Left ventricle myocardium inferior (tissue), 1 donor: ENCODE measurements around the gene GON4L. TPM values are rescaled to one million over a fixed set of nuclear protein-coding genes. Genes with fewer than 3 reads are reported as not detected.
"Not testable (repeated sequence)": the region's sequence is repeated elsewhere in the genome, so short reads cannot be mapped to it uniquely, and the experiment has no call there.

Experiments used
- DNase-seq: peaks from one replicate; pipeline ENCODE4 v3.0.0-alpha.2; 2020
- H3K27ac ChIP-seq: fragments of 200-600 bp; replicated peaks from 2 replicates; pipeline ENCODE4 v1.8.0; 2021
- H3K27me3 ChIP-seq: fragments of 200-600 bp; 2 replicates; pipeline ENCODE4 v1.8.0; 2021; ENCODE audit warnings: low read depth
- H3K36me3 ChIP-seq: fragments of 200-600 bp; 2 replicates; pipeline ENCODE4 v1.8.0; 2021
- H3K4me1 ChIP-seq: fragments of 200-600 bp; 2 replicates; pipeline ENCODE4 v1.8.0; 2021
- H3K4me3 ChIP-seq: fragments of 200-600 bp; 2 replicates; pipeline ENCODE4 v1.8.0; 2021; ENCODE audit warnings: mild to moderate bottlenecking, moderate library complexity
- H3K9me3 ChIP-seq: fragments of 200-600 bp; replicated peaks from 2 replicates; pipeline ENCODE4 v1.8.0; 2021
- CTCF ChIP-seq: fragments of 200-600 bp; IDR thresholded peaks from 2 replicates; pipeline ENCODE4 v1.8.0; 2021; ENCODE audit warnings: antibody characterized with exemption, mild to moderate bottlenecking, borderline replicate concordance
- intact Hi-C: fragments of 100-400 bp; cut with micrococcal nuclease; formaldehyde crosslinking; loops from one replicate; pipeline ENCODE4 v1.11.0; 2022
- total RNA-seq: library from RNA; stranded (reverse); fragmentation: NEBNext Ultra II Directional; extraction: Animal tissue kit (Norgen Biotek cat#: 25700); gene quantifications from one replicate; pipeline ENCODE4 v1.2.1, GENCODE V29; 2021
- donor health status: DM: no; HTN: yes; CAD: no; lungs with severe emphysema.

The GON4L gene
- total RNA-seq, 1 donor from 2014 or later: 24.1 TPM

- H3K27me3 ChIP-seq, H3K4me1 ChIP-seq, H3K9me3 ChIP-seq, intact Hi-C loops: not testable (repeated sequence)
- Histone ChIP-seq H3K27ac (peak overlapping the region; percentile 77), H3K36me3 (peaks cover 13% of the 10 kb centered on the region), H3K4me3 (peak overlapping the region; percentile 74)
- TF ChIP-seq CTCF: peak; percentile 15
- DNase-seq: peak; percentile 96
These were observed 111.5 kb downstream of the GON4L start for GRCh38 chr1:155745284-155746228.

GRCh38 chr1:155744711-155745283 is 112.2 kb downstream of the GON4L start:
- Histone ChIP-seq H3K27ac (peak overlapping the region; percentile 77), H3K27me3 (no peaks in the 10 kb centered on the region), H3K4me3 (peak overlapping the region; percentile 74), H3K36me3 (peaks cover 12% of the 10 kb centered on the region), H3K4me1 (peaks cover 9% of the 10 kb centered on the region), H3K9me3 (no peaks in the 10 kb centered on the region)
- intact Hi-C loops: no loop called here
- no peak for DNase-seq
- no peak for TF ChIP-seq CTCF

- no peak overlapping the region for H3K4me3 ChIP-seq
- no peaks in the 10 kb centered on the region for H3K27me3 ChIP-seq
- TF ChIP-seq CTCF: no peak
- no peaks in the 10 kb centered on the region for H3K9me3 ChIP-seq
- intact Hi-C loops: no loop called here
- DNase-seq: no peak
- H3K27ac ChIP-seq: no peak overlapping the region
- H3K4me1 ChIP-seq: peaks cover 9% of the 10 kb centered on the region
- H3K36me3 ChIP-seq: peaks cover 25% of the 10 kb centered on the region
These were observed 115.1 kb downstream of the GON4L start for GRCh38 chr1:155741908-155742307.

GRCh38 chr1:155740995-155741394 is 116.0 kb downstream of the GON4L start:
- Histone ChIP-seq H3K27me3 (no peaks in the 10 kb centered on the region), H3K4me3 (no peak overlapping the region), H3K9me3 (no peaks in the 10 kb centered on the region), H3K27ac (no peak overlapping the region), H3K36me3 (peaks cover 33% of the 10 kb centered on the region), H3K4me1 (peaks cover 9% of the 10 kb centered on the region)
- DNase-seq: no peak
- intact Hi-C loops: no loop called here
- no peak for TF ChIP-seq CTCF

GRCh38 chr1:155729031-155729898 is 127.7 kb downstream of the GON4L start:
- Histone ChIP-seq H3K4me3 (no peak overlapping the region), H3K27me3 (no peaks in the 10 kb centered on the region), H3K4me1 (no peaks in the 10 kb centered on the region), H3K27ac (no peak overlapping the region), H3K36me3 (peaks cover 82% of the 10 kb centered on the region), H3K9me3 (no peaks in the 10 kb centered on the region)
- peak; percentile 61 for TF ChIP-seq CTCF
- DNase-seq: no peak
- intact Hi-C loops: no loop called here
